Measurements from ENCODE around the gene PRRT4. TPM values are rescaled to one million over a fixed set of nuclear protein-coding genes. Genes with fewer than 3 reads are reported as not detected.
A peak's percentile ranks its signal among the peaks of the same experiment; 100 is the strongest.

Gene PRRT4
- total RNA-seq, 3 donors from 2014 or later (not counting 1 experiment from before 2014, with no cell fraction given), result 0.42 TPM; not detected in 2

GRCh38 chr7:128341733-128342132 lies 19.8 kb downstream of the PRRT4 start:
- intact Hi-C loops (cut with micrococcal nuclease), result no loop called here

GRCh38 chr7:128335730-128336129 lies 25.8 kb downstream of the PRRT4 start:
- Mint-ChIP-seq H3K4me3 (no peak overlapping the region), H3K4me1 (peaks cover 0 to 7% of the 10 kb centered on the region in 2 donors), H3K9me3 (no peaks in the 10 kb centered on the region), H3K27me3 (ENCODE audit: low read depth in 2 of 2) (no peaks in the 10 kb centered on the region), H3K27ac (no peak overlapping the region), H3K36me3 (peaks cover 38% of the 10 kb centered on the region)
- 100% methylated on average over 3 of the region's 3 CpGs for WGBS (ENCODE audit: insufficient coverage)
- Histone ChIP-seq H3K9me3 (ENCODE audit: control insufficient read depth, insufficient read depth, low read length) (no peaks in the 10 kb centered on the region), H3K4me1 (ENCODE audit: control insufficient read depth, insufficient read depth, low read length) (no peaks in the 10 kb centered on the region), H3K27ac (ENCODE audit: low read length) (no peak overlapping the region), H3K27me3 (ENCODE audit: control insufficient read depth, insufficient read depth, low read length) (no peaks in the 10 kb centered on the region), H3K4me3 (ENCODE audit: low read length) (no peak overlapping the region), H3K36me3 (ENCODE audit: control insufficient read depth, insufficient read depth, low read length) (peaks cover 74% of the 10 kb centered on the region)
- DNase-seq, result no peak
- ATAC-seq, result no peak
- no peak for TF ChIP-seq CTCF (IDR thresholded peaks at IDR 0.05)
- intact Hi-C loops (cut with micrococcal nuclease), result no loop called here

More at GRCh38 chr7:128341733-128342132, 19.8 kb downstream of the PRRT4 start:
- peaks cover 14 to 26% of the 10 kb centered on the region in 2 donors for H3K4me1 Mint-ChIP-seq
- peak overlapping the region in 1 of 2 donors; percentile 2 for H3K27ac Mint-ChIP-seq
- Histone ChIP-seq H3K4me3 (ENCODE audit: low read length) (no peak overlapping the region), H3K27ac (ENCODE audit: low read length) (no peak overlapping the region), H3K36me3 (ENCODE audit: control insufficient read depth, insufficient read depth, low read length) (peaks cover 24% of the 10 kb centered on the region), H3K27me3 (ENCODE audit: control insufficient read depth, insufficient read depth, low read length) (no peaks in the 10 kb centered on the region), H3K9me3 (ENCODE audit: control insufficient read depth, insufficient read depth, low read length) (no peaks in the 10 kb centered on the region), H3K4me1 (ENCODE audit: control insufficient read depth, insufficient read depth, low read length) (peaks cover 18% of the 10 kb centered on the region)
- H3K36me3 Mint-ChIP-seq, result peaks cover 6% of the 10 kb centered on the region
- WGBS (ENCODE audit: insufficient coverage), result 95% methylated on average over 6 of the region's 6 CpGs
- DNase-seq (no peak), ATAC-seq (no peak)
- no peak for TF ChIP-seq CTCF (IDR thresholded peaks at IDR 0.05)
- H3K9me3 Mint-ChIP-seq, result no peaks in the 10 kb centered on the region
- peak overlapping the region; percentile 92 for H3K4me3 Mint-ChIP-seq
- no peaks in the 10 kb centered on the region for H3K27me3 Mint-ChIP-seq (ENCODE audit: low read depth in 2 of 2)

GRCh38 chr7:128324368-128324680 lies 37.2 kb downstream of the PRRT4 start:
- ATAC-seq (no peak), DNase-seq (no peak)
- 94% methylated on average over 9 of the region's 9 CpGs for WGBS (ENCODE audit: insufficient coverage)
- Mint-ChIP-seq H3K27ac (no peak overlapping the region), H3K9me3 (no peaks in the 10 kb centered on the region), H3K27me3 (ENCODE audit: low read depth in 2 of 2) (no peaks in the 10 kb centered on the region), H3K36me3 (peaks cover 15% of the 10 kb centered on the region), H3K4me1 (peaks cover 26 to 30% of the 10 kb centered on the region in 2 donors), H3K4me3 (no peak overlapping the region)
- intact Hi-C loops (cut with micrococcal nuclease), result no loop called here
- Histone ChIP-seq H3K4me3 (ENCODE audit: low read length) (no peak overlapping the region), H3K9me3 (ENCODE audit: control insufficient read depth, insufficient read depth, low read length) (no peaks in the 10 kb centered on the region), H3K27me3 (ENCODE audit: control insufficient read depth, insufficient read depth, low read length) (no peaks in the 10 kb centered on the region), H3K36me3 (ENCODE audit: control insufficient read depth, insufficient read depth, low read length) (peaks cover 51% of the 10 kb centered on the region), H3K27ac (ENCODE audit: low read length) (no peak overlapping the region), H3K4me1 (ENCODE audit: control insufficient read depth, insufficient read depth, low read length) (peaks cover 24% of the 10 kb centered on the region)
- TF ChIP-seq CTCF (IDR thresholded peaks at IDR 0.05), result no peak

Data from natural killer cell (primary cell).